Effector memory CD8-positive, alpha-beta T cell (primary cell): Measurements from ENCODE around the gene C19orf25.

Experiments
- ATAC-seq: fragments of 150-1000 bp; cut with Tn5 transposase; replicated peaks from 2 replicates; pipeline ENCODE4 v1.10.0; 2021; ENCODE audit warnings: mild to moderate bottlenecking, moderate library complexity
- DNase-seq, 3 experiments: peaks; one replicate each; pipeline ENCODE4 v3.0.0; 2021
- H3K27ac Mint-ChIP-seq, 2 donors: one replicate each; pipeline ENCODE4 v1.8.0; 2022; ENCODE audit warnings: mild to moderate bottlenecking in 2 of 2, mixed read lengths in 2 of 2, moderate library complexity in 2 of 2
- H3K27me3 Mint-ChIP-seq, 2 donors: one replicate each; pipeline ENCODE4 v1.8.0; 2022; ENCODE audit warnings: mixed read lengths in 2 of 2
- H3K36me3 Mint-ChIP-seq: one replicate; pipeline ENCODE4 v1.8.0; 2022; ENCODE audit warnings: mild to moderate bottlenecking, moderate library complexity, mixed read lengths; ENCODE audit not compliant: insufficient read depth
- H3K4me1 Mint-ChIP-seq, 2 donors: one replicate each; pipeline ENCODE4 v1.8.0; 2022; ENCODE audit warnings: low read depth in 2 of 2, mixed read lengths in 2 of 2
- H3K4me3 Mint-ChIP-seq, 2 donors: one replicate each; pipeline ENCODE4 v1.8.0; 2022; ENCODE audit warnings: mild to moderate bottlenecking in 2 of 2, mixed read lengths in 2 of 2, moderate library complexity in 2 of 2
- H3K9me3 Mint-ChIP-seq, 2 donors: one replicate each; pipeline ENCODE4 v1.8.0; 2022; ENCODE audit warnings: mixed read lengths in 2 of 2

C19orf25 gene

GRCh38 chr19:1467215-1467489, 11.9 kb downstream of the C19orf25 start:
- no peak for DNase-seq
- Mint-ChIP-seq H3K27me3 (peaks cover 0 to 11% of the 10 kb centered on the region in 2 donors), H3K27ac (no peak overlapping the region), H3K4me3 (no peak overlapping the region), H3K9me3 (no peaks in the 10 kb centered on the region), H3K4me1 (peaks cover 0 to 9% of the 10 kb centered on the region in 2 donors), H3K36me3 (no peaks in the 10 kb centered on the region)
- ATAC-seq, result no peak

GRCh38 chr19:1466461-1467214, 12.4 kb downstream of the C19orf25 start:
- ATAC-seq (no peak), DNase-seq (no peak)
- Mint-ChIP-seq H3K27me3 (peaks cover 0 to 8% of the 10 kb centered on the region in 2 donors), H3K9me3 (no peaks in the 10 kb centered on the region), H3K27ac (no peak overlapping the region), H3K4me3 (no peak overlapping the region), H3K36me3 (no peaks in the 10 kb centered on the region), H3K4me1 (peaks cover 0 to 9% of the 10 kb centered on the region in 2 donors)

GRCh38 chr19:1466018-1466460, 13.0 kb downstream of the C19orf25 start:
- no peak overlapping the region for H3K27ac Mint-ChIP-seq
- H3K4me1 Mint-ChIP-seq, result peaks cover 0 to 6% of the 10 kb centered on the region in 2 donors
- DNase-seq (no peak), ATAC-seq (no peak)
- no peak overlapping the region for H3K4me3 Mint-ChIP-seq
- peaks cover 0 to 2% of the 10 kb centered on the region in 2 donors for H3K27me3 Mint-ChIP-seq
- no peaks in the 10 kb centered on the region for H3K36me3 Mint-ChIP-seq
- no peaks in the 10 kb centered on the region for H3K9me3 Mint-ChIP-seq

GRCh38 chr19:1465191-1466016, 13.6 kb downstream of the C19orf25 start:
- ATAC-seq (peak; percentile 29), DNase-seq (no peak)
- Mint-ChIP-seq H3K27me3 (no peaks in the 10 kb centered on the region), H3K36me3 (no peaks in the 10 kb centered on the region), H3K9me3 (no peaks in the 10 kb centered on the region), H3K27ac (no peak overlapping the region), H3K4me1 (peaks cover 0 to 5% of the 10 kb centered on the region in 2 donors), H3K4me3 (no peak overlapping the region)

- no peak for ATAC-seq
- Mint-ChIP-seq H3K27ac (no peak overlapping the region), H3K4me3 (no peak overlapping the region), H3K9me3 (no peaks in the 10 kb centered on the region), H3K36me3 (no peaks in the 10 kb centered on the region), H3K4me1 (peaks cover 0 to 2% of the 10 kb centered on the region in 2 donors), H3K27me3 (peaks cover 0 to 9% of the 10 kb centered on the region in 2 donors)
- no peak for DNase-seq
Observed at GRCh38 chr19:1461862-1462261, 17.2 kb downstream of the C19orf25 start.

- Mint-ChIP-seq H3K4me1 (peaks cover 3 to 4% of the 10 kb centered on the region in 2 donors), H3K27me3 (peaks cover 6 to 18% of the 10 kb centered on the region in 2 donors), H3K36me3 (no peaks in the 10 kb centered on the region), H3K9me3 (no peaks in the 10 kb centered on the region), H3K4me3 (no peak overlapping the region), H3K27ac (no peak overlapping the region)
- no peak for DNase-seq
- ATAC-seq, result no peak
Observed at GRCh38 chr19:1460033-1460995, 18.7 kb downstream of the C19orf25 start.

GRCh38 chr19:1459479-1459878, 19.5 kb downstream of the C19orf25 start:
- no peak for ATAC-seq
- H3K9me3 Mint-ChIP-seq, result no peaks in the 10 kb centered on the region
- no peak overlapping the region for H3K4me3 Mint-ChIP-seq
- H3K27ac Mint-ChIP-seq, result no peak overlapping the region
- peaks cover 3% of the 10 kb centered on the region for H3K36me3 Mint-ChIP-seq
- no peak for DNase-seq
- H3K27me3 Mint-ChIP-seq, result peaks cover 7 to 26% of the 10 kb centered on the region in 2 donors
- peaks cover 3 to 4% of the 10 kb centered on the region in 2 donors for H3K4me1 Mint-ChIP-seq

GRCh38 chr19:1457892-1458291, 21.1 kb downstream of the C19orf25 start:
- ATAC-seq, result no peak

GRCh38 chr19:1457031-1457739, 21.8 kb downstream of the C19orf25 start:
- ATAC-seq (no peak), DNase-seq (no peak)
- Mint-ChIP-seq H3K27me3 (peaks cover 21 to 49% of the 10 kb centered on the region in 2 donors), H3K4me3 (no peak overlapping the region), H3K27ac (no peak overlapping the region), H3K9me3 (no peaks in the 10 kb centered on the region), H3K36me3 (peaks cover 3% of the 10 kb centered on the region), H3K4me1 (peaks cover 3 to 8% of the 10 kb centered on the region in 2 donors)

More at GRCh38 chr19:1457892-1458291, 21.1 kb downstream of the C19orf25 start:
- H3K27ac Mint-ChIP-seq, result no peak overlapping the region
- no peak for DNase-seq
- peaks cover 3 to 8% of the 10 kb centered on the region in 2 donors for H3K4me1 Mint-ChIP-seq
- peaks cover 3% of the 10 kb centered on the region for H3K36me3 Mint-ChIP-seq
- no peak overlapping the region for H3K4me3 Mint-ChIP-seq
- H3K9me3 Mint-ChIP-seq, result no peaks in the 10 kb centered on the region
- peaks cover 18 to 42% of the 10 kb centered on the region in 2 donors for H3K27me3 Mint-ChIP-seq

GRCh38 chr19:1456121-1456900, 22.7 kb downstream of the C19orf25 start:
- ATAC-seq, result no peak

GRCh38 chr19:1455336-1456120, 23.5 kb downstream of the C19orf25 start:
- DNase-seq (peak in 2 of 3 experiments; percentile 39 to 43), ATAC-seq (peak; percentile 71)
- no peak overlapping the region for H3K27ac Mint-ChIP-seq
- H3K27me3 Mint-ChIP-seq, result peaks cover 32 to 66% of the 10 kb centered on the region in 2 donors
- H3K4me1 Mint-ChIP-seq, result peaks cover 5 to 8% of the 10 kb centered on the region in 2 donors
- H3K4me3 Mint-ChIP-seq, result peak overlapping the region; percentile 62 to 64
- H3K9me3 Mint-ChIP-seq, result no peaks in the 10 kb centered on the region
- peaks cover 3% of the 10 kb centered on the region for H3K36me3 Mint-ChIP-seq

More at GRCh38 chr19:1456121-1456900, 22.7 kb downstream of the C19orf25 start:
- Mint-ChIP-seq H3K27ac (no peak overlapping the region), H3K27me3 (peaks cover 24 to 58% of the 10 kb centered on the region in 2 donors), H3K9me3 (no peaks in the 10 kb centered on the region), H3K36me3 (peaks cover 3% of the 10 kb centered on the region), H3K4me3 (no peak overlapping the region), H3K4me1 (peaks cover 3 to 8% of the 10 kb centered on the region in 2 donors)
- no peak for DNase-seq
